Forelimb muscle (tissue), 1 donor: ENCODE data around the gene FAAH. TPM values are rescaled to one million over a fixed set of nuclear protein-coding genes. Genes with fewer than 3 reads are reported as not detected.
"Not testable (repeated sequence)": the region's sequence is repeated elsewhere in the genome, so short reads cannot be mapped to it uniquely, and the experiment has no call there.

ENCODE experiments used
- DNase-seq: peaks from one replicate; pipeline ENCODE4 v3.0.0-alpha.2; 2013; ENCODE audit warnings: low read depth
- polyA plus RNA-seq: library from polyadenylated mRNA; unstranded; fragments of 120-200 nt; gene quantifications from one replicate; pipeline ENCODE4 v1.2.1, GENCODE V29; 2013; ENCODE audit not compliant: insufficient read length

Gene FAAH
- 20.1 TPM for polyA plus RNA-seq

DNA sequence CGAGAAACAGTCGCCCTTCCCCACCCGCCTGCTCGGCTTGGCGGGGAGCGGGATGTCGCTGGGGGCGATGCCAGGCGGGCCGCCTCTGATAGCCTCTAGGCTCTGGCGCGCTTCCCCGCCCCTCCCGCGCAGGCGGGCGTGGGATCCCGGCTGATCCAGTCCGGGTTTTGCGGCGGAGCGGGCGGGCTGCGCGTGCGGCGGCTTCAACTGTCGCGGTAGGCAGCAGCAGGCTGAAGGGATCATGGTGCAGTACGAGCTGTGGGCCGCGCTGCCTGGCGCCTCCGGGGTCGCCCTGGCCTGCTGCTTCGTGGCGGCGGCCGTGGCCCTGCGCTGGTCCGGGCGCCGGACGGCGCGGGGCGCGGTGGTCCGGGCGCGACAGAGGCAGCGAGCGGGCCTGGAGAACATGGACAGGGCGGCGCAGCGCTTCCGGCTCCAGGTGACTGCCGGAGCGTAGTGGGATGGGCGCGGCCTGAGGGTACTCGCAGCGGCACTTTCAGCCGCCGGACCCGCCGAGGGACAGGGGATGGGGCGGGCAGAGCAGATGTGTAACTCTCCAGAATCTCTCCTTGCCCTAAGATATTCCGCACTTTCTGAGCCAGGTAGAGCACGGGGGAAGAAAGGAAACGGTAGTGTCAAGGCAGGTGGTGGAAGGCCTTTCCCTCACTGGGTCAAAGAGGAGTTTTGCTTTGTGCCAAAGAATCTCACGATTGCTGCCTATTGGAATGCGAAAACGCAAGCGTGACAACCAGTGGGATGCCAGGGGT lies at the start of gene FAAH:
TSS of gene FAAH (plus strand) at position 210 of the 764 bp plus-strand sequence. CDS start at position 242, 32 bp downstream.
- DNase-seq: no peak

DNA sequence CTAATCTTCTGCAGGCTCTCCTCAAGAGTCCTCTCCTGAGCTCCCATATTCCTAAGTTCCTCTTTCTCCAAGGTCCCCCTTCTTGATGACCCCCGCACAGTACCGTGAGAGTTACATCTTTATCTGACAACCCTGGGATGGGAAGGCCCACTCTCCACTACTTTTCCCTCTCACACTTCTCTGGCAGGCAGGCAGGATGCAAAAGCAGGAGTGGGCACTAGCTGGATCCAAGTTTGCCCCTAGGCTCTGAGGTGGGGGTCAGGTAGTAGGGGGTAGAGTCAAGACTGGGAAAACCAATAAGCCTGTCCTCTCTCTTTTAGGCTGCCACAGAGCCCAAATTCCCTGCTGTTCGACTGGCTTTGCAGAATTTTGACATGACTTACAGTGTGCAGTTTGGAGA lies 49.6 kb upstream of the FAAH start:
- no peak for DNase-seq

- DNase-seq: no peak
These were observed 48.8 kb upstream of the FAAH start for GRCh38 chr1:46345281-46345680.

GRCh38 chr1:46352363-46352762 lies 41.8 kb upstream of the FAAH start:
- DNase-seq: no peak

GRCh38 chr1:46355920-46356319 lies 38.2 kb upstream of the FAAH start:
- DNase-seq: not testable (repeated sequence)

DNA sequence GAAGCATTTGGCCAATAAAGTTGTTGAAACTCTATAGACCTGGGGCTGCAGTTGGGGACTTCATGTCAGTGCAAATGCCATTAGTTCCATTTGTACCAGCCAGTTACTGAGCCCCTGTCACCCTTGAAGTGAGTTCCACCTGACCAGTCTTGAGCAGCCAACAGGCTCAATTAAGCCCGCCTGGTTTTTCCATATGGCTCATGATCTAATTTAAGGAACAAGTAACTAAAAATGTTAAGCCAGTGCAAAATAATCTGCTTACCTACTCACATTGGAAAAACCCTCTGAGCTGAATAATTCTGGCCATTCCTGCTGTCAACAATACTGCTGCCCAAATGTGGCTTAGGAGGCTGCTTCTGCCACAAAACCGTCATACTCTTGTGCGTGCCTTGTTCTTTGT lies 32.0 kb upstream of the FAAH start:
- no peak for DNase-seq

- DNase-seq: no peak
These were observed 31.0 kb upstream of the FAAH start for GRCh38 chr1:46363121-46363520.

GRCh38 chr1:46364612-46365011 lies 29.5 kb upstream of the FAAH start:
- no peak for DNase-seq

DNA sequence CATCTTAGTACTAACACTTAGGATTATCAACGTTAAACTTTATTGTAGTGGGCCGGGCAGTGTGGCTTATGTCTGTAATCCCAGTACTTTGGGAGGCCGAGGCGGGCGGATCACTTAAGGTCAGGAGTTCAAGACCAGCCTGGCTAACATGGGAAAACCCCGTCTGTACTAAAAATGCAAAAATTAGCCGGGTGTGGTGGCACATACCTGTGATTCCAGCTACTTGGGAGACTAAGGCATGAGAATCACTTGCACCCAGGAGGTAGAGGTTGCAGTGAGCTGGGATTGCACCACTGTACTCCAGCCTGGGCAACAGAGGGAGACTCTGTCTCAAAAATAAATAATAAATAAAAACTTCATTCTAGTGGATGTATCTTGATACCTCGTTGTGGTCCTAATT lies 28.3 kb upstream of the FAAH start:
- DNase-seq: not testable (repeated sequence)

- DNase-seq: no peak
These were observed 27.0 kb upstream of the FAAH start for GRCh38 chr1:46367072-46367471.

GRCh38 chr1:46367701-46368100 lies 26.4 kb upstream of the FAAH start:
- DNase-seq: not testable (repeated sequence)

DNA sequence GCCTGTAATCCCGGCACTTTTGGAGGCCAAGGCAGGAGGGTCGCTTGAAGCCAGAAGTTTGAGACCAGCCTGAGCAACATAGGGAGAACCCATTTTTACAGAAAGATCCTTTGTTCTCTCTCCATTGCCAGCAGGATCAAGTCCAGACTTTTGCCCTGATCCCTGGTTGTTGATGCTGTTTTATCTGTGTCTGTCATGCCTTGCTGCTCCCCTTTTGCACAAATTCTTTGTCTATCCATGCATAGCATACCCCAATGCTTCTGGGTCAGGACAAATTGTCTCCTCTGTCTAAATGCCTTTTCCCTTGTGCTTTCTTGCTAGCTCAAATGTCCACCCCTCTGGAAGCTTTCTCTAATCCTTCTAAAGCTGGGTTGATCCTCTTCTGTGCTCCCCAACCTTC lies 25.3 kb upstream of the FAAH start:
- DNase-seq: no peak

DNA sequence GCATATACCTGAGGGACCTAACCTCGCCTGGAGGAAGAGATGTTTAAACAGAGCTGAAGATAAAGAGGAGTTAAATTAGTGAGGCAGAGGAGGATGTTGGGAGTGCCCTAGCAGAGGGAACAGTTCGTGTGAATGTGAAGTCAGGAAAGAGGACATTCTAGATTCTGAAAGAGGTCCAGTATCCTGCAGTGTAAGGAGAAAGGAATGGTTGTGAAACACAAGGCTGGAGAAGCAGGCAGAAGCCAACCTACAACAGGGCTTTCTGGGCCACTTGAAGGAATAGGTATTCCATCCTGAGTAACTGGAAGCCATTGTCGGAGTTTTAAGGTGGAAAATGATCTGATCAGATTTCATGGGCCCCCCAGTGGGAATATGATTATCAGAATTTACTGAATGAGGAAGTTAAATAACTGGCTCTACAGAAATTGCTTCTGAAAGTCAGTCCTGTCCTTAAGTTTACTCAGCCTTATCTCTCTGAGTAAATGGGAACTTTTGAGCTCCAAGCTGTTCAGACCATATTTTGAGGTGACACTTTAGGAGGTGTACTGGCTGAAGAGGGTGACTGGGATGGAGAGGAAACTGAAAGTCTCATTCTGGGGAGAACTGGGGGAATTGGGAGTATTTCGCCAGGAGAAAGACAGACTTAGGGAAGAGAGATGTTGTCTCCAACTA lies 24.4 kb upstream of the FAAH start:
- no peak for DNase-seq

GRCh38 chr1:46370214-46370633 lies 23.9 kb upstream of the FAAH start:
- DNase-seq: no peak

- no peak for DNase-seq
These were observed 21.7 kb upstream of the FAAH start for GRCh38 chr1:46372431-46372830.

DNA sequence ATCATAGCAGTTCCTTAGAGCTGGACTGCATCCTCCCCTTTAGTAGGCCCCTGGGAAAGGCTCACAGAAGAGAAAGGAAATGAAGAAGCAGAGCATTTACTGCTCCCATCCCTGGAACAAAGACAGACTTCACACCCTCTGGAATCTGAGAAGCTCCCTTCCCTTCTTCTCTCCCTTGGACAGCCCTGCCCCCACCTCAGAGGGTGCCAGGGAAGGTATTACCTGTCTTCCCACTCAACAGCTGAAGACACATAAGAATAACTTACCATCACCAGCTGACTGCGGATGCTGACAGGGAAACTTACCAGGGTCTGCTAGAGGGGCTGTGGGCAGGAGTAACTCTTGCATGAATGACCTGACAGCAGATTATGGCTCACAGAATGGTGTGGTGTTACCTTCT lies 14.1 kb upstream of the FAAH start:
- DNase-seq: no peak

DNA sequence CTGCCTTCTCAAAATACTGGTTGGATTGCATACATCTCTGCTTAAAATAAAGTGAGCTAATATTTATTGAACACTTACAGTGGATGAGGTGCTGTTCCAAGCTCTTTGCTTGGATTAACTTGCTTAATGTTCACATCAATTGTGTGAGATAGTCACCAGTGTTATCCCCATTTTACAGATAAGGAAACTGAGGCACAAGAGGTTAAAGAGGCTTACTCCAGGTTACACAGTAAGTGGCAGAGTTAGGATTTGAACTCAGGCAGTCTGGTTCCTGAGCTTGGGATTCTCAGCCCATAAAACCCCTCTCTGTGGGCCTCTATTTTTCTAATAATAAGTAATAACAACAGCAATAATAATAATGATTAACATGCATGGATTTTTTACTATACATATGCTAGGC lies 13.6 kb upstream of the FAAH start:
- DNase-seq: no peak

- DNase-seq: no peak
These were observed 607 bp upstream of the FAAH start for GRCh38 chr1:46393510-46393909.

DNA sequence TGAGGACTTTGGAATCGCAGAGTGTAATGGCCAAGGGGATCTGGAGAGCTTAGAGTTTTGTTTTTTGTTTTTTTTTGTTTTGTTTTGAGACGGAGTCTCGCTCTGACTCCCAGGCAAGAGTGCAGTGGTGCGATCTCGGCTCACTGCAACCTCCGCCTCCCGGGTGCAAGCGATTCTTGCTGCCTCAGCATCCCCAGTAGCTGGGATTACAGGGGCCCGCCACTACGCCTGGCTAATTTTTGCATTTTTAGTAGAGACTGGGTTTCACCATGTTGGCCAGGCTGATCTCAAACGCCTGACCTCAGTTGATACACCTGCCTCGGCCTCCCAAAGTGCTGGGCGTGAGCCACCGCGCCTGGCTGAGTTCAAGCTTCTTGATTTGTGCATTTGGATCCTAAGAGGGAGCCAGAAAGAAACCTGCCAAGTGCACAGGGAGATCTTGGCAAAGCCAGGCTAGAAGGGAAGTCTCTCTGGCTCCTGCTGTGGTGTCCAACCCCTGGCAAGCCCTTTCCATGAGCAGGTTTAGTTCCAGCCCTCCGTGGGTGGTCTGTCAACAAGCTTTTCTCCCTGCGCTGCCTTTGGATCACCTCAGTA lies 852 bp downstream of the FAAH start:
- DNase-seq: no peak

GRCh38 chr1:46396441-46397398 lies 2.6 kb downstream of the FAAH start:
- no peak for DNase-seq

GRCh38 chr1:46399307-46399706 lies 5.2 kb downstream of the FAAH start:
- no peak for DNase-seq

GRCh38 chr1:46400421-46400820 lies 6.3 kb downstream of the FAAH start:
- no peak for DNase-seq
